Mucosa of gallbladder (tissue), 1 donor: Measurements from ENCODE around the gene SMAP1. TPM values are rescaled to one million over a fixed set of nuclear protein-coding genes. Genes with fewer than 3 reads are reported as not detected.

Experiments
- DNase-seq: peaks from one replicate; pipeline ENCODE4 v3.0.0-alpha.2; 2020; ENCODE audit warnings: low spot score
- total RNA-seq: library from RNA; stranded (reverse); gene quantifications from one replicate; pipeline ENCODE4 v1.2.1, GENCODE V29; 2021
- donor health status: DM: no; HTN: no; CAD: no.

SMAP1 gene
- total RNA-seq, 1 donor from 2014 or later = 33.2 TPM

DNA sequence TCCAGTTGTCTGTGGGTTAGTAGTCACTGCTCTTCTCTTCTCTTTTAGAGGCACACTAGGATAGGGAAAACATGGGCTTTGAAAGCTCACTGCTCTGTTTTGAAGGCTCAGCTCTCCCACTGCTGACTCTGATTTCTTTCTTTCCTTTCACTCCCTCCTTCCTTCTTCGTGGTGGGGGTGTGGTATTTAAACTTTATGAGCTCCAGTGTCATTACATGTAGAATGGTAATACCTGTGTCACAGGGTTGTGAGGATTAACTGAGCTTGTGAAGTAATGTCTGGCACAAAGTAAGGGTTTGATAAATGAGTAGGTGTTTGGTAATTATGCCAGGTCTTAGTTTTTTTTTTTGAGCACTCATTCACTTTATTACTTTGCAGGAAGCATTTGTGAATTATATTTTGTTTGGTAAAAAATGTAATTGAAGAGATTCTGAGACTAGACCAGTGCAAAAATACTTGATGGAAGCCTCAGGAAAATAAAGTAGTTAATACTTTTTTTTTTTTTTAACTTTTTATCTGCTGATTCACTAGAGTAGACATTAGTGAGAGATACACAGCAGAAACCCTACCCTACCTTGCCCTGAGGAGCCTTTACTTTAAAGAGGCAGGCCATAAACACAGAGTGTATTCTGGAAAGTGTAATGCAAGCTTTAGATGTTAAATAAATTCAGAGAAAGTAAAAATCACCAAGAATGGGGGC, 17.3 kb downstream of the SMAP1 start:
- DNase-seq = no peak

GRCh38 chr6:70685494-70686180, 18.0 kb downstream of the SMAP1 start:
- DNase-seq = no peak

GRCh38 chr6:70686548-70687133, 19.0 kb downstream of the SMAP1 start:
- DNase-seq = no peak

DNA sequence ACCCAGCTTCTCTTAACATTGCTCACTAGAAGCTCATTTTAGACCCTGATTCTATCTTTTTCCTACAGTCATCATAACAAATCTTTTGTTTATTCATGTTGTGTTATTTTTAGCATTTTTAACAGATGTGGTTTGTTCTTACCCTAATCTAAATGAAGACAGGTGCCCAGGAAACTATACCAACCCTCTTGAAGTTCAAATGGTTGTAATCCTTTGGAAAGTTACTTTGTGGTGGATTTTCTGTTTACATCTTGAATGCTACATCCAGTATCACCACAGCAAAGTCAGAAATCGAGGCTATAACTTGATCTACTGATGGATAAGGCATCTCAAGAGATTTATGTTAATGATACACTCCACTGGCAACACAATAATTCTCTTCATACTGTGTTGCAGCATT, 26.2 kb downstream of the SMAP1 start:
- DNase-seq = no peak

DNA sequence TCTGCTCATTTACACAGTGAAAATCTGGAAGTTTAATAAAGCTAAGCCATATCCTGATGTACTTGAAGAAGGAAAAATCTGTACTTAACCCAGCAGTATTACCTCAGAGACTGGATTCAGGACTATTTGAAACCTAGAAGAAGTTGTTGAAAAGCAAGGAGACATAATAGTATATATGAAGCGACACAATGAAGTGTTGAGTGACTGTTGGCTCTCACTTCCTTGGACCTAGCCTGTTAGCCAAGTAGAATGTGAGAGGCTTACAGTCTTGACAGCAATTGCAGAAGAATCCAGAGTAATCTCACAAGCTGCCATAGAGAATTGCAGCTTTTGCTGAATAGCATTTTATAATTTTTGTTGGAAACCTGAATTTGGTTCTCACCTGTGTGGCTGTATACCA, 26.7 kb downstream of the SMAP1 start:
- DNase-seq = no peak

- no peak for DNase-seq
These were observed 33.5 kb downstream of the SMAP1 start for GRCh38 chr6:70700922-70701876.

DNA sequence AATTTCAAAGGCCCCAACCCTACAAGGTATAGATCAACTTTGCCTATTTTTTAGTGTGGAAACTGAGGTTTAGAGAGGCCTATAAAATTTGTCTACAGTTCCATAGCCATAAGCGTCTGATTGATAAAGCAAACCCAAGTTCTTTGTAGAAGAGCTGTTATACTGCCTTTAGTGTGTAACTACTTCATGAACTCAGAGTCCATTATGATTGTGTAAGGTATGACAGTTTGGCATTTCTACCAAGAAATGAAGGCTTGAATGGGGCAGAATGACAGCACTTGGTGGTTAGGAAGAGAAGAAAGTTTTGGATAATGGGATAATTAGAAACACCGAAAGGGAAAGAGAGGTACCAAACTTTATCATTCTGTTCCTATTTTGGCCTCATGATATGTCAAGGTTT, 38.1 kb downstream of the SMAP1 start:
- no peak for DNase-seq

- DNase-seq = no peak
These were observed 38.9 kb downstream of the SMAP1 start for GRCh38 chr6:70706491-70707123.

DNA sequence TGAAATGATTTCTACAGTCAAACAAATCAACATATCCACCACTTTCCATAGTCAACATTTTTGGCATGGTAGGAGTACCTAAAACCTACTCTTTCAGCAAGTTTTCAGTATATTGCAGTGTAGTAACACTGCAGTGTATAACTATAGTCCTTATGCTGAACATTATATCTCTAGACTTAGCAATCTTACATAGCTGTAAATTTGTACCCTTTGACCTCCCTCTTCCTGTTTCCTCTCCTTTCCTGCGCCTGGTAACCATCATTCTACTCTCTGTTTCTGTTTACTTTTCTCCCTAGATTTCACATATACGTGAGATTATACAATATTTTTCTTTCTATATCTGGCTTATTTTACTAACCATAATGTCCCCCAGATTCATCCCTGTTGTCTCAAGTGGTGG, 40.2 kb downstream of the SMAP1 start:
- DNase-seq = no peak

GRCh38 chr6:70708448-70708847, 40.8 kb downstream of the SMAP1 start:
- no peak for DNase-seq

GRCh38 chr6:70709826-70710225, 42.1 kb downstream of the SMAP1 start:
- DNase-seq = no peak

DNA sequence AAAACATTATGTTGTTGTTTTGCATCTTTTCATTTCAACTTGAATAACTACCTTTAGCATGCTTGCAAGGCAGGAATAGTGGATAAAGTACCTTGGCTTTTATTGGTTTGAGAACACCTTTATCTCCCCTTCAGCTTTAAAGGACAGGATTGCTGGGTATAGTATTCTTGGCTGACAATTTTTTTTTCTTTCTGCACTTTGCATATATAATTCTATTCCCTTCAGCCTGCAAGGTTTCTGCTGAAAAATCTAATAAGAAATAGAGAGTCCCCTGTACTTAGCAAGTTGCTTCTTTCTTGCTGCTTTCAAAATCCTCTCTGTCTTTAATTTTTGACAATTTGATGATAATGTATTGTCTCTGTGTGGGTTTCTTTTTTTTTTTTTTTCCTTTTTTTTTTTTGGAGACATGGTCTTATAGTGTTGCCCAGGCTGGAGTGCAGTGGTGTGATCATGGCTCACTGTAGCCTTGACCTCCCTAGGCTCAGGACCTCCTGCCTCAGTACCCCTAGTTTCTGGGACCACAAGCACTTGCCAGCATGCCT, 47.1 kb downstream of the SMAP1 start:
- DNase-seq = no peak

DNA sequence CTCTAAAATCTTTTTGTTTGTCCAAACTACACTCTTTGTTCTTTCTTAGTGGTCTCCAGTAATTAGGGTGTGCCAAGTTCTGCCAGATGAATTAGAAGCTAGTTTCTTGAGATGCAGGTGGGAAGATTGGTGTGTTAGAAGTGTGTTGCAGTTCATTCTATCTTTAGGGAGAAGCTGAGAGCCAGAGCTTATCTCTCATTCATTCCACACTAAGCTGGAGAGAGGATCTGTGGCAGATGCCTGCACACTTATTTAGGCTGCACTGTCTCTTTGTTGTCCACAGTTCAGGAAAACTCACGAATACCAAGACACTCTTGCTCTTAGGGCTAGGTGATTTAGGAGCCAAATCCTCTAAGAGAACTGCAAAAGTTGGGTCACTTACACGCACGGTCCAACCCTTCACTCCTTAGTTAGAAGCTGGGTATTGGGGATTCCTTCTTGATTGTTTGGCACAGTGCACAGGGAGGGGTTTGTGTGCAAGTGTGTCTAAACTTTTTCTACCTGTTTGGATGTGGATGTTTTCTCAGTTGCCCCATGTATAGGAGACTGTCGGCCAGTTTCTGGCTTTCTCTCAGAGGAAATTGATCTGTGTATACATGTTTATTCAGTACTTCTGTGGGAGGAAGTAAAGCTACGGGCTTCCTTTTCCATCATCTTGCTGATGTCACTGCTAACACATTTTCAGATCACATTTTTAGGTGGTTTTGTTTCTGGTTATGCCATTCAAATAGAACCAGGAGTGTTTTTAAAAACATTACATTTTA, 49.5 kb downstream of the SMAP1 start:
- no peak for DNase-seq

- no peak for DNase-seq
These were observed 56.8 kb downstream of the SMAP1 start for GRCh38 chr6:70724524-70724923.

DNA sequence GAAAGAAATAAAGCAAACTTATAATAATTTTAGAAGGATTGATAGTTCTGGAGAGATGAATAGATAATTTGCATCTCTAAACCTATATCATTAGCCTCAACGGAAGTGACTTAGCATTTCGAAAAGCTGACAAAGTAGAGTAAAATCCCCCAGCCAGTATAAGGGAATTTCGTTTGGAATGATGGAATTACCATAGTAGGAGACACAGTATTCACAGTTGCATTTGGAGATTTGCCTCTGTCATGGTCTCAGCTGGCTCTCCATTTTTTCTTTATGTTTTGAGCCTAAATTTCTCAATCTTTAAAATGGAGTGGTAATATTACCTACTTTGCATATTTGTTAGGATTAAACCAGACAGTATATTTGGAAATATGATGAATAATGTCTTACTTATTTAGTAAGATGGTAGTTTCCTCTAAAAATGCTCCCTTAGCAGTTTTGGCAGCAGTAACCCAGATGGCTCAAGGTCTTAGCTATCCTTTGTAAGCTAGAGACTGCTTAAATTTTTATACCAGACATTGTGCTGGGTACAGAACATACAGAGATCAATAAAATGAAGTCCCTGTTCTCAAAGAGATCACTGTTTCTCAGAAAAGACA, 58.2 kb downstream of the SMAP1 start:
- no peak for DNase-seq

DNA sequence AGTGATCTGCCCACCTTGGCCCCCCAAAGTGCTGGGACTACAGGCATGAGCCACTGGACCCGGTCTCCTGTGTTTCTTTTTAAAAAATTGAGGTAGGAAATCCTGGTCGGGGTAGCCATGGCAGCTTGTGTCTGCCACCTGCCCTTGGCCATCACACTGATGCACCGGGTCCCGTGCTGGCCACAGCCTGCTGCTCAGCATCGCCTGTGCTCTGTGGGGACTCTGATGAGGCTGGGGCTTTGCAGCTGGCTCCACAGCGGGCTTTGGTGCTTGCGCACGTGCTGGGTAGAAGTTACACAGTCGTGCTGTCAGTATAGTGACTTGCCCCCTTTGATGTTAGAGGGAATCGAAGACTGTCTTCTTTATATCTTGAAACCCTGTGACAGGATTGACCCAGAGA, 66.7 kb downstream of the SMAP1 start:
- DNase-seq = no peak

GRCh38 chr6:70734979-70735378, 67.3 kb downstream of the SMAP1 start:
- DNase-seq = no peak

DNA sequence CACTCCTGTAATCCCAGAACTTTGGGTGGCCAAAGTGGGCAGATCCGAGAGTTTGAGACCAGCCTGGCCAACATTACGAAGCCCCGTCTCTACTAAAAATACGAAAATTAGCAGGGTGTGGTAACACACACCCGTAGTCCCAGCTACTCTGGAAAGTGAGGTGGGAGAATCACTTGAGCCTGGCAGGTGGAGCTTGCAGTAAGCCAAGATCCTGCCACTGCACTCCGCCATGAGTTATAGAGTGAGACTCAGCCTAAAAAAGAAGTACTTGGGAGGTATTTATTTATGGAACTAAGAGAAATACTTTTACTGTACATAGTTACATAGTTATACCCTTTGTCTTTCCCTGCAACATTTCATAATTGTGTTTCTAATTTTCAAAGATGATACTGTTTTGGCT, 67.8 kb downstream of the SMAP1 start:
- no peak for DNase-seq

GRCh38 chr6:70738028-70738427, 70.3 kb downstream of the SMAP1 start:
- DNase-seq = no peak

GRCh38 chr6:70739534-70739933, 71.9 kb downstream of the SMAP1 start:
- DNase-seq = no peak
